MM.1S (cell line): ENCODE data around the gene TIMM8B.

Experiments
- EZH2 ChIP-seq: fragments of 300-600 bp; sonication (generic); optimal IDR thresholded peaks from 2 replicates; pipeline ENCODE3; 2017; ENCODE audit warnings: low read depth, mild to moderate bottlenecking, antibody characterized with exemption, low read length, mixed read lengths
- EZH2phosphoT487 ChIP-seq: fragments of 300-600 bp; sonication (generic); IDR thresholded peaks from 2 replicates; pipeline ENCODE4 v1.6.1; 2018; ENCODE audit warnings: antibody characterized with exemption, low read length
- TF ChIP-seq, protein P1 (sequence below): fragments of 300-600 bp; sonication (generic); IDR thresholded peaks from 2 replicates; pipeline ENCODE4 v1.5.1; 2016; ENCODE audit warnings: antibody characterized with exemption, low read length, mixed read lengths

GRCh38 chr11:112132737-112133136 is 46.2 kb upstream of the TIMM8B start:
- no peak for TF ChIP-seq EZH2
- TF ChIP-seq, protein P1, sequence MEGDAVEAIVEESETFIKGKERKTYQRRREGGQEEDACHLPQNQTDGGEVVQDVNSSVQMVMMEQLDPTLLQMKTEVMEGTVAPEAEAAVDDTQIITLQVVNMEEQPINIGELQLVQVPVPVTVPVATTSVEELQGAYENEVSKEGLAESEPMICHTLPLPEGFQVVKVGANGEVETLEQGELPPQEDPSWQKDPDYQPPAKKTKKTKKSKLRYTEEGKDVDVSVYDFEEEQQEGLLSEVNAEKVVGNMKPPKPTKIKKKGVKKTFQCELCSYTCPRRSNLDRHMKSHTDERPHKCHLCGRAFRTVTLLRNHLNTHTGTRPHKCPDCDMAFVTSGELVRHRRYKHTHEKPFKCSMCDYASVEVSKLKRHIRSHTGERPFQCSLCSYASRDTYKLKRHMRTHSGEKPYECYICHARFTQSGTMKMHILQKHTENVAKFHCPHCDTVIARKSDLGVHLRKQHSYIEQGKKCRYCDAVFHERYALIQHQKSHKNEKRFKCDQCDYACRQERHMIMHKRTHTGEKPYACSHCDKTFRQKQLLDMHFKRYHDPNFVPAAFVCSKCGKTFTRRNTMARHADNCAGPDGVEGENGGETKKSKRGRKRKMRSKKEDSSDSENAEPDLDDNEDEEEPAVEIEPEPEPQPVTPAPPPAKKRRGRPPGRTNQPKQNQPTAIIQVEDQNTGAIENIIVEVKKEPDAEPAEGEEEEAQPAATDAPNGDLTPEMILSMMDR: no peak
- TF ChIP-seq EZH2phosphoT487: no peak
